Stimulated activated CD8-positive, alpha-beta memory T cell treated with anti-CD3 and anti-CD28 coated beads, Interleukin-7, amount 100 ng/mL, for 48 hours (primary cell): ENCODE results near the gene RPLP1.

Experiments
- DNase-seq, 2 donors: peaks; one replicate each; pipeline ENCODE4 v3.0.0-alpha.2; 2020; ENCODE audit warnings: low read depth in 1 of 2; ENCODE audit errors: extremely low read depth in 1 of 2

Gene RPLP1

GRCh38 chr15:69496001-69496400, 43.4 kb downstream of the RPLP1 start:
- DNase-seq, result no peak

DNA sequence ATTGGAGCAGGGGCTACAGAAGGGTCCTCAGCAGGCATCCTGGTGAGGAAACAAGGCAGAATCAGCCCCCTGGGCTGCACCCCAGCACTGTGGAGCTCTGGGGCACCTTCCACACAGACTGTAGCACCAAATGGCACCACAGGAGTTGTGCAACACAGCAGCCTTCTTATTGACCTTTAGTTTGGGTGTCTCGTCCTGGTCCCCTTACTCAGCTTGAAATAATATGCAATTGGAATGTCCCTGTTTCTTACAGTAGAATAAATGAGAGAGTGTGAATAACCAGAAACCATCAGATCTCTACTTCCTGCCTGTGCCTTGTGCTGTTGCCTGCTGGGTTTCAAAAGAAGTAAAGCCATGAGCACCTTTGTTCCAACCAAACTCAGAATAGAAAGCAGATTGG, 44.5 kb downstream of the RPLP1 start:
- DNase-seq, result no peak

DNA sequence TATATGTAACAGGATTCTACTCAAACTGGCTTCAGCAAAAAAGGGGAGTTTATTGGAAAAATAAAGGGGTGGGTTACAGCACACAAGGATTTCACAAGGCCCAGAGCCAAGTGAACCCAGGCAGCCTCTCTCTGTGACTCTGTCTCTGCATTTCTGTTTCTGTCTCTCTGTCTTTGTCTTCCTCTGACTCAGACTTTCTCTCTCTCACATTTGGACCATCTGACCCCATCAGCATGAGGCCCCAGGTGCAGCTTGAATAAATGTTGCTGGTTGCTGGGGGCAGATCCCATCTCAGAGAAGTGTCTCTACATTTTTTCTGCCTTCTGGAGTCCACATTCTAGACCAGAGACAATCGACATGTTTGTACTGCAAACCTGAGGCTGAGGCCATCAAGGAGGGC, 45.0 kb downstream of the RPLP1 start:
- DNase-seq, result no peak

- no peak for DNase-seq
Observed at GRCh38 chr15:69498282-69498681, 45.7 kb downstream of the RPLP1 start.

DNA sequence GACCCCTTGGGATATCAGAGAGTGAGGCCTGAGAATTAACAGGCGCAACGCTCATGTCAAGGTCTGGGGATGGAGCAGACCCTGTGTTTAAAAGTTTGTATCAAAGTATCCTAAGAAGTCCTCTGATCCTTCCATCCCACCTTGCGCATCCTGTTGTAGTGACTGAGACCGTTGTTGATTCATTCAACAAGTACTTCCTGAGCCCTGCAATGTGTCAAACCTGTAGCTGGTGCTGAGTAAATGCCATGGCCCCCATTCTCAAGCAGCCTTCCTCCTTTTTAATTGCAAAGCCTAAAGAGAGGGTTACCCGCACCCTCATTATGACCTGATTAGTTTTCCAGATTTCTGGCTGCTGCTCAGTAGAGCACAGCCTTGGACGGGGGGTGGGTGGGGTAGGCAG, 46.4 kb downstream of the RPLP1 start:
- no peak for DNase-seq

DNA sequence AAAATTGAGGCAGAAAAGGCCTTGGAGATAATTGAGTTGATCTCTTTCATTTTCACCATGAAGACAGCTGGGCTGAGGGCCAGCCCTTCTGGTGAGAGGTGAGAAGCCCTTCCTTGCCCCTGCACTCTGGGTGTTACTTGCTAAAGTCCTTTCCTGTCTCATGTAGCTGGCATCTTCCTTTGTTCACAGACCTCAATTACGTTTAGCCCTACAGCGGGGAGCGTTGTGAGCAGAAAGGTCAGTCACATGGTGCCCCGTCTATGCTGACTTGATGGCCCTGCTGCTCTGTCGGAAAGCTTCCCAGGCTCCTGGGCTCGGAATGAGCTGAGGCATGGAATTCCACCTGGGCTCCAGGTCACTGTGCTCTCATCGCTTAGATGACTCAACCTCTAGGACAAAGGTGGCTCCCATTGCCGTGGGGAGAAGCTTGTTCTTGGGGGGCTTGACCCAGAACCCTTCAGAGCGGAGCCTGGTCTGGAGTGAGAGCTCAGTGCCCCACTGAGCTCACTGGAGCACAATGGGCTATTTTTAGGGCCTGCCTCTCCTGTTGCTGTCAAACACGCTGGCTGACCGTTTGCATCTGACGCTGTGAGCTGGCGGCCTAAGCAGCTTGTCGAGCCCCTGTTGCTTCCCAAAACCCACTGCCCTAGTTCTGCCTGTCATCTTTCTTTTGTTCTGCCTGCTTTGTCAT, 47.0 kb downstream of the RPLP1 start:
- no peak for DNase-seq

- DNase-seq, result no peak
Observed at GRCh38 chr15:69500339-69500738, 47.7 kb downstream of the RPLP1 start.

- DNase-seq, result no peak
Observed at GRCh38 chr15:69501456-69501855, 48.8 kb downstream of the RPLP1 start.

GRCh38 chr15:69502470-69503045, 49.9 kb downstream of the RPLP1 start:
- no peak for DNase-seq

GRCh38 chr15:69504352-69505040, 51.9 kb downstream of the RPLP1 start:
- DNase-seq, result no peak
